HEK293 (cell line): ENCODE measurements around the gene HDAC1.

Source experiments
- CTCF ChIA-PET: fragments of 350-600 bp; formaldehyde crosslinking; extraction: SDS; loops from one replicate; lab custom pipeline; 2021; ENCODE audit warnings: antibody characterized with exemption; lab: Yijun Ruan, JAX
- POLR2A ChIA-PET: fragments of 300-600 bp; formaldehyde crosslinking; extraction: SDS; loops from one replicate; lab custom pipeline; 2020; ENCODE audit warnings: antibody characterized with exemption, inconsistent platforms; lab: Yijun Ruan, JAX
- H3K27ac ChIP-seq: fragments of 200-500 bp; sonication (Bioruptor generic); 2 replicates; pipeline ENCODE4 v1.5.1; 2014; ENCODE audit warnings: low read depth, low read length, control low read depth, inconsistent platforms; ENCODE audit errors: extremely low read depth
- H3K36me3 ChIP-seq, 2 experiments: fragments of 200-500 bp in 1 of 2; sonication (Bioruptor generic) in 1 of 2; 1 replicate in 1 of 2; 2 replicates in 1 of 2; pipeline ENCODE4 v1.5.1; 2014 to 2017; ENCODE audit warnings: inconsistent platforms in 2 of 2, low read length in 2 of 2; ENCODE audit not compliant: control insufficient read depth in 2 of 2, insufficient read depth in 1 of 2
- H3K4me1 ChIP-seq: fragments of 200-500 bp; sonication (Bioruptor generic); 2 replicates; pipeline ENCODE4 v1.5.1; 2014; ENCODE audit warnings: mild to moderate bottlenecking, low read length, inconsistent platforms; ENCODE audit not compliant: control insufficient read depth, insufficient read depth
- H3K4me3 ChIP-seq: 2 replicates; pipeline ENCODE4 v1.5.1; 2011; ENCODE audit warnings: low read depth, mild to moderate bottlenecking, control low read depth, low read length, moderate library complexity
- H3K9me3 ChIP-seq: fragments of 200-500 bp; sonication (Bioruptor generic); 2 replicates; pipeline ENCODE4 v1.5.1; 2014; ENCODE audit warnings: low read depth, low read length, inconsistent platforms; ENCODE audit not compliant: control insufficient read depth, insufficient read depth
- FEZF1 ChIP-seq: fragments of 450-650 bp; formaldehyde crosslinking; IDR thresholded peaks from 2 replicates; pipeline ENCODE4 v1.5.1; 2016; ENCODE audit warnings: missing biosample characterization, missing genetic modification characterization
- GLIS1 ChIP-seq: fragments of 450-650 bp; formaldehyde crosslinking; IDR thresholded peaks from 2 replicates; pipeline ENCODE4 v1.5.1; 2016; ENCODE audit warnings: missing biosample characterization, missing genetic modification characterization
- OSR2 ChIP-seq: fragments of 450-650 bp; formaldehyde crosslinking; IDR thresholded peaks from 2 replicates; pipeline ENCODE4 v1.5.1; 2016; ENCODE audit warnings: missing biosample characterization, missing genetic modification characterization
- TCF7L2 ChIP-seq: IDR thresholded peaks from 2 replicates; pipeline ENCODE4 v1.6.1; 2011; ENCODE audit warnings: low read depth, mild to moderate bottlenecking, inconsistent platforms, low read length, moderate library complexity, borderline replicate concordance
- WT1 ChIP-seq: fragments of 450-650 bp; formaldehyde crosslinking; IDR thresholded peaks from 2 replicates; pipeline ENCODE4 v1.5.1; 2016; ENCODE audit warnings: missing biosample characterization, missing genetic modification characterization
- YY1 ChIP-seq: fragments of 450-650 bp; formaldehyde crosslinking; IDR thresholded peaks from 2 replicates; pipeline ENCODE4 v1.5.1; 2018; ENCODE audit warnings: missing biosample characterization, missing genetic modification characterization
- ZFHX2 ChIP-seq: fragments of 450-650 bp; formaldehyde crosslinking; conservative IDR thresholded peaks from 2 replicates; pipeline ENCODE4 v1.5.1; 2016; ENCODE audit warnings: missing biosample characterization, missing genetic modification characterization
- ZFP3 ChIP-seq: fragments of 450-650 bp; formaldehyde crosslinking; IDR thresholded peaks from 2 replicates; pipeline ENCODE4 v1.5.1; 2016; ENCODE audit warnings: low read depth, missing biosample characterization, missing genetic modification characterization
- ZNF146 ChIP-seq: fragments of 450-650 bp; formaldehyde crosslinking; IDR thresholded peaks from 2 replicates; pipeline ENCODE4 v1.5.1; 2016; ENCODE audit warnings: missing biosample characterization, missing genetic modification characterization
- ZNF155 ChIP-seq: fragments of 450-650 bp; formaldehyde crosslinking; IDR thresholded peaks from 2 replicates; pipeline ENCODE4 v1.5.1; 2016; ENCODE audit warnings: missing biosample characterization, missing genetic modification characterization
- ZNF169 ChIP-seq: fragments of 450-650 bp; formaldehyde crosslinking; IDR thresholded peaks from 2 replicates; pipeline ENCODE4 v1.5.1; 2016; ENCODE audit warnings: missing biosample characterization, missing genetic modification characterization
- ZNF2 ChIP-seq: fragments of 450-650 bp; formaldehyde crosslinking; IDR thresholded peaks from 2 replicates; pipeline ENCODE4 v1.5.1; 2016; ENCODE audit warnings: missing biosample characterization, missing genetic modification characterization
- ZNF223 ChIP-seq: fragments of 450-650 bp; formaldehyde crosslinking; IDR thresholded peaks from 2 replicates; pipeline ENCODE4 v1.5.1; 2016; ENCODE audit warnings: missing biosample characterization, missing genetic modification characterization
- ZNF23 ChIP-seq: fragments of 450-650 bp; formaldehyde crosslinking; IDR thresholded peaks from 2 replicates; pipeline ENCODE4 v1.5.1; 2016; ENCODE audit warnings: missing biosample characterization, missing genetic modification characterization, borderline replicate concordance
- ZNF501 ChIP-seq: fragments of 450-650 bp; formaldehyde crosslinking; IDR thresholded peaks from 2 replicates; pipeline ENCODE4 v1.5.1; 2016; ENCODE audit warnings: missing biosample characterization, missing genetic modification characterization
- ZNF585B ChIP-seq: fragments of 450-650 bp; formaldehyde crosslinking; IDR thresholded peaks from 2 replicates; pipeline ENCODE4 v1.5.1; 2016; ENCODE audit warnings: missing biosample characterization, missing genetic modification characterization
- ZNF660 ChIP-seq: fragments of 450-650 bp; IDR thresholded peaks from 2 replicates; pipeline ENCODE4 v1.5.1; 2018; ENCODE audit warnings: missing biosample characterization, mild to moderate bottlenecking, missing genetic modification characterization
- ZNF692 ChIP-seq: fragments of 450-650 bp; formaldehyde crosslinking; IDR thresholded peaks from 2 replicates; pipeline ENCODE4 v1.5.1; 2016; ENCODE audit warnings: missing biosample characterization, missing genetic modification characterization
- ZXDB ChIP-seq: fragments of 450-650 bp; formaldehyde crosslinking; IDR thresholded peaks from 2 replicates; pipeline ENCODE4 v1.5.1; 2016; ENCODE audit warnings: missing biosample characterization, missing genetic modification characterization
- TF ChIP-seq, protein P1 (sequence below): fragments of 450-650 bp; formaldehyde crosslinking; IDR thresholded peaks from 2 replicates; pipeline ENCODE4 v1.5.1; 2017; ENCODE audit warnings: missing biosample characterization, missing genetic modification characterization
- TF ChIP-seq, protein P2 (sequence below): fragments of 450-650 bp; formaldehyde crosslinking; IDR thresholded peaks from 2 replicates; pipeline ENCODE4 v1.5.1; 2016; ENCODE audit warnings: missing biosample characterization, missing genetic modification characterization
- TF ChIP-seq, protein P3 (sequence below): fragments of 450-650 bp; formaldehyde crosslinking; IDR thresholded peaks from 2 replicates; pipeline ENCODE4 v1.5.1; 2016; ENCODE audit warnings: missing biosample characterization, missing genetic modification characterization
- TF ChIP-seq, protein P4 (sequence below): fragments of 450-650 bp; IDR thresholded peaks from 2 replicates; pipeline ENCODE4 v1.5.1; 2018; ENCODE audit warnings: missing biosample characterization, mild to moderate bottlenecking, missing genetic modification characterization
- TF ChIP-seq, protein P5 (sequence below): fragments of 450-650 bp; formaldehyde crosslinking; IDR thresholded peaks from 2 replicates; pipeline ENCODE4 v1.5.1; 2017; ENCODE audit warnings: missing biosample characterization, missing genetic modification characterization

The HDAC1 gene

GRCh38 chr1:32246888-32247273, 45.0 kb upstream of the HDAC1 start, which contains the start of gene FAM167B (continued):
- TF ChIP-seq ZNF23 (tag by site-specific recombination) (no peak), FEZF1 (tag by site-specific recombination) (no peak), WT1 (tag by site-specific recombination) (no peak), ZNF692 (no peak), ZNF2 (tag by site-specific recombination) (no peak)
- TF ChIP-seq, protein P1, sequence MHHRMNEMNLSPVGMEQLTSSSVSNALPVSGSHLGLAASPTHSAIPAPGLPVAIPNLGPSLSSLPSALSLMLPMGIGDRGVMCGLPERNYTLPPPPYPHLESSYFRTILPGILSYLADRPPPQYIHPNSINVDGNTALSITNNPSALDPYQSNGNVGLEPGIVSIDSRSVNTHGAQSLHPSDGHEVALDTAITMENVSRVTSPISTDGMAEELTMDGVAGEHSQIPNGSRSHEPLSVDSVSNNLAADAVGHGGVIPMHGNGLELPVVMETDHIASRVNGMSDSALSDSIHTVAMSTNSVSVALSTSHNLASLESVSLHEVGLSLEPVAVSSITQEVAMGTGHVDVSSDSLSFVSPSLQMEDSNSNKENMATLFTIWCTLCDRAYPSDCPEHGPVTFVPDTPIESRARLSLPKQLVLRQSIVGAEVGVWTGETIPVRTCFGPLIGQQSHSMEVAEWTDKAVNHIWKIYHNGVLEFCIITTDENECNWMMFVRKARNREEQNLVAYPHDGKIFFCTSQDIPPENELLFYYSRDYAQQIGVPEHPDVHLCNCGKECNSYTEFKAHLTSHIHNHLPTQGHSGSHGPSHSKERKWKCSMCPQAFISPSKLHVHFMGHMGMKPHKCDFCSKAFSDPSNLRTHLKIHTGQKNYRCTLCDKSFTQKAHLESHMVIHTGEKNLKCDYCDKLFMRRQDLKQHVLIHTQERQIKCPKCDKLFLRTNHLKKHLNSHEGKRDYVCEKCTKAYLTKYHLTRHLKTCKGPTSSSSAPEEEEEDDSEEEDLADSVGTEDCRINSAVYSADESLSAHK (tag by site-specific recombination), result no peak

DNA sequence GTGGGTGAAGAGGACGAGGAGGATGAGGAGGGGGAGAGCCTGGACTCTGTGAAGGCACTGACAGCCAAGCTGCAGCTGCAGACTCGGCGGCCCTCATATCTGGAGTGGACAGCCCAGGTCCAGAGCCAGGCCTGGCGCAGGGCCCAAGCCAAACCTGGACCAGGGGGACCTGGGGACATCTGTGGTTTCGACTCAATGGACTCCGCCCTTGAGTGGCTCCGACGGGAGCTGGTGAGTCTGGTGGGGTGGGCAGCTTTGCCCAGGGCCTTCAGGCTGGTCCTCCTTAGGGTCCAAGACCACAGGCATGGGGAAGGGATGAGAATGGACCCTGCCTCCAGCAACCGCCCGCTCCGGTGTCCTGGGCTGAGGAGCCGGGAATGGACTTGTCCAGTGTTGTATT, 44.4 kb upstream of the HDAC1 start:
- Histone ChIP-seq H3K4me3 (no peak overlapping the region), H3K27ac (no peak overlapping the region), H3K4me1 (no peaks in the 10 kb centered on the region), H3K9me3 (no peaks in the 10 kb centered on the region), H3K36me3 (no peaks in the 10 kb centered on the region)
- CTCF ChIA-PET, result interaction anchor here (0.6 to 4.3 kb wide), 17 partner anchors 9 to 203 kb away, joined by 3 to 40 read pairs (median 6); no protein-coding TSS in a partner anchor
- POLR2A ChIA-PET, result interaction anchor here (1.2 to 1.8 kb wide), 3 partner anchors 10 to 89 kb away, joined by 4 to 8 read pairs (median 6); partner anchors contain the start of genes HDAC1 and MARCKSL1
- no peak for TF ChIP-seq ZFHX2 (tag by site-specific recombination)
- no peak for TF ChIP-seq ZNF223
- TF ChIP-seq, protein P2, sequence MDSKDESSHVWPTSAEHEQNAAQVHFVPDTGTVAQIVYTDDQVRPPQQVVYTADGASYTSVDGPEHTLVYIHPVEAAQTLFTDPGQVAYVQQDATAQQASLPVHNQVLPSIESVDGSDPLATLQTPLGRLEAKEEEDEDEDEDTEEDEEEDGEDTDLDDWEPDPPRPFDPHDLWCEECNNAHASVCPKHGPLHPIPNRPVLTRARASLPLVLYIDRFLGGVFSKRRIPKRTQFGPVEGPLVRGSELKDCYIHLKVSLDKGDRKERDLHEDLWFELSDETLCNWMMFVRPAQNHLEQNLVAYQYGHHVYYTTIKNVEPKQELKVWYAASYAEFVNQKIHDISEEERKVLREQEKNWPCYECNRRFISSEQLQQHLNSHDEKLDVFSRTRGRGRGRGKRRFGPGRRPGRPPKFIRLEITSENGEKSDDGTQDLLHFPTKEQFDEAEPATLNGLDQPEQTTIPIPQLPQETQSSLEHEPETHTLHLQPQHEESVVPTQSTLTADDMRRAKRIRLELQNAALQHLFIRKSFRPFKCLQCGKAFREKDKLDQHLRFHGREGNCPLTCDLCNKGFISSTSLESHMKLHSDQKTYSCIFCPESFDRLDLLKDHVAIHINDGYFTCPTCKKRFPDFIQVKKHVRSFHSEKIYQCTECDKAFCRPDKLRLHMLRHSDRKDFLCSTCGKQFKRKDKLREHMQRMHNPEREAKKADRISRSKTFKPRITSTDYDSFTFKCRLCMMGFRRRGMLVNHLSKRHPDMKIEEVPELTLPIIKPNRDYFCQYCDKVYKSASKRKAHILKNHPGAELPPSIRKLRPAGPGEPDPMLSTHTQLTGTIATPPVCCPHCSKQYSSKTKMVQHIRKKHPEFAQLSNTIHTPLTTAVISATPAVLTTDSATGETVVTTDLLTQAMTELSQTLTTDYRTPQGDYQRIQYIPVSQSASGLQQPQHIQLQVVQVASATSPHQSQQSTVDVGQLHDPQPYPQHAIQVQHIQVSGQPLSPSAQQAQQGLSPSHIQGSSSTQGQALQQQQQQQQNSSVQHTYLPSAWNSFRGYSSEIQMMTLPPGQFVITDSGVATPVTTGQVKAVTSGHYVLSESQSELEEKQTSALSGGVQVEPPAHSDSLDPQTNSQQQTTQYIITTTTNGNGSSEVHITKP (tag by site-specific recombination), result no peak
- no peak for TF ChIP-seq ZFP3 (tag by site-specific recombination)
- TF ChIP-seq ZNF2 (tag by site-specific recombination), result no peak
- TF ChIP-seq YY1 (tag by site-specific recombination), result no peak
- no peak for TF ChIP-seq GLIS1 (tag by site-specific recombination)
- no peak for TF ChIP-seq ZNF155 (tag by site-specific recombination)
- no peak for TF ChIP-seq ZNF585B (tag by site-specific recombination)
- TF ChIP-seq ZNF501, result no peak
- TF ChIP-seq, protein P3, sequence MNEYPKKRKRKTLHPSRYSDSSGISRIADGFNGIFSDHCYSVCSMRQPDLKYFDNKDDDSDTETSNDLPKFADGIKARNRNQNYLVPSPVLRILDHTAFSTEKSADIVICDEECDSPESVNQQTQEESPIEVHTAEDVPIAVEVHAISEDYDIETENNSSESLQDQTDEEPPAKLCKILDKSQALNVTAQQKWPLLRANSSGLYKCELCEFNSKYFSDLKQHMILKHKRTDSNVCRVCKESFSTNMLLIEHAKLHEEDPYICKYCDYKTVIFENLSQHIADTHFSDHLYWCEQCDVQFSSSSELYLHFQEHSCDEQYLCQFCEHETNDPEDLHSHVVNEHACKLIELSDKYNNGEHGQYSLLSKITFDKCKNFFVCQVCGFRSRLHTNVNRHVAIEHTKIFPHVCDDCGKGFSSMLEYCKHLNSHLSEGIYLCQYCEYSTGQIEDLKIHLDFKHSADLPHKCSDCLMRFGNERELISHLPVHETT (tag by site-specific recombination), result no peak
- TF ChIP-seq, protein P4, sequence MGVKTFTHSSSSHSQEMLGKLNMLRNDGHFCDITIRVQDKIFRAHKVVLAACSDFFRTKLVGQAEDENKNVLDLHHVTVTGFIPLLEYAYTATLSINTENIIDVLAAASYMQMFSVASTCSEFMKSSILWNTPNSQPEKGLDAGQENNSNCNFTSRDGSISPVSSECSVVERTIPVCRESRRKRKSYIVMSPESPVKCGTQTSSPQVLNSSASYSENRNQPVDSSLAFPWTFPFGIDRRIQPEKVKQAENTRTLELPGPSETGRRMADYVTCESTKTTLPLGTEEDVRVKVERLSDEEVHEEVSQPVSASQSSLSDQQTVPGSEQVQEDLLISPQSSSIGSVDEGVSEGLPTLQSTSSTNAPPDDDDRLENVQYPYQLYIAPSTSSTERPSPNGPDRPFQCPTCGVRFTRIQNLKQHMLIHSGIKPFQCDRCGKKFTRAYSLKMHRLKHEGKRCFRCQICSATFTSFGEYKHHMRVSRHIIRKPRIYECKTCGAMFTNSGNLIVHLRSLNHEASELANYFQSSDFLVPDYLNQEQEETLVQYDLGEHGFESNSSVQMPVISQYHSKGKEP (tag by site-specific recombination), result no peak
- no peak for TF ChIP-seq ZNF660 (tag by site-specific recombination)
- no peak for TF ChIP-seq ZNF146 (tag by site-specific recombination)
- TF ChIP-seq, protein P5, sequence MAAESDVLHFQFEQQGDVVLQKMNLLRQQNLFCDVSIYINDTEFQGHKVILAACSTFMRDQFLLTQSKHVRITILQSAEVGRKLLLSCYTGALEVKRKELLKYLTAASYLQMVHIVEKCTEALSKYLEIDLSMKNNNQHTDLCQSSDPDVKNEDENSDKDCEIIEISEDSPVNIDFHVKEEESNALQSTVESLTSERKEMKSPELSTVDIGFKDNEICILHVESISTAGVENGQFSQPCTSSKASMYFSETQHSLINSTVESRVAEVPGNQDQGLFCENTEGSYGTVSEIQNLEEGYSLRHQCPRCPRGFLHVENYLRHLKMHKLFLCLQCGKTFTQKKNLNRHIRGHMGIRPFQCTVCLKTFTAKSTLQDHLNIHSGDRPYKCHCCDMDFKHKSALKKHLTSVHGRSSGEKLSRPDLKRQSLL, result no peak
- TF ChIP-seq ZNF169 (tag by site-specific recombination), result no peak
- TF ChIP-seq TCF7L2, result no peak
- TF ChIP-seq OSR2 (tag by site-specific recombination), result no peak
- no peak for TF ChIP-seq ZXDB (tag by site-specific recombination)
